Natural killer cell (primary cell): ENCODE data around the gene NCBP1. TPM values are rescaled to one million over a fixed set of nuclear protein-coding genes. Genes with fewer than 3 reads are reported as not detected.

Source experiments
- ATAC-seq, 3 donors: fragments of 150-1000 bp in 2 of 3; fragments of 200-7000 bp in 1 of 3; cut with Tn5 transposase; 1 replicate in 1 of 3; 2 replicates in 2 of 3; pipeline ENCODE4 v1.10.0; 2021; ENCODE audit warnings: mild to moderate bottlenecking in 2 of 3, moderate library complexity in 2 of 3
- DNase-seq, 2 donors: peaks; one replicate each; pipeline versions ENCODE4 v3.0.0 to v3.0.0-alpha.2; 2013 to 2021; ENCODE audit warnings: mixed read lengths in 1 of 2
- H3K27ac ChIP-seq: one replicate; pipeline ENCODE4 v1.5.1; 2013; ENCODE audit warnings: mild to moderate bottlenecking, low read length
- H3K27me3 ChIP-seq: one replicate; pipeline ENCODE4 v1.6.1; 2013; ENCODE audit warnings: low read length; ENCODE audit not compliant: control insufficient read depth, insufficient read depth
- H3K36me3 ChIP-seq: one replicate; pipeline ENCODE4 v1.6.1; 2013; ENCODE audit warnings: low read length; ENCODE audit not compliant: control insufficient read depth, insufficient read depth
- H3K4me1 ChIP-seq: one replicate; pipeline ENCODE4 v1.6.1; 2013; ENCODE audit warnings: low read length; ENCODE audit not compliant: control insufficient read depth, insufficient read depth
- H3K4me3 ChIP-seq: one replicate; pipeline ENCODE4 v1.5.1; 2013; ENCODE audit warnings: low read length
- H3K9me3 ChIP-seq: one replicate; pipeline ENCODE4 v1.6.1; 2013; ENCODE audit warnings: low read length; ENCODE audit not compliant: control insufficient read depth, insufficient read depth
- H3K27ac Mint-ChIP-seq, 2 donors: one replicate each; pipeline ENCODE4 v1.8.0; 2022; ENCODE audit warnings: mild to moderate bottlenecking in 2 of 2, mixed read lengths in 2 of 2, moderate library complexity in 1 of 2
- H3K27me3 Mint-ChIP-seq, 2 donors: one replicate each; pipeline ENCODE4 v1.8.0; 2022; ENCODE audit warnings: low read depth in 2 of 2, mixed read lengths in 2 of 2
- H3K36me3 Mint-ChIP-seq: one replicate; pipeline ENCODE4 v1.8.0; 2022; ENCODE audit warnings: mixed read lengths
- H3K4me1 Mint-ChIP-seq, 2 donors: one replicate each; pipeline ENCODE4 v1.8.0; 2022; ENCODE audit warnings: mixed read lengths in 2 of 2
- H3K4me3 Mint-ChIP-seq: one replicate; pipeline ENCODE4 v1.8.0; 2022; ENCODE audit warnings: mild to moderate bottlenecking, moderate library complexity, mixed read lengths
- H3K9me3 Mint-ChIP-seq, 2 donors: one replicate each; pipeline ENCODE4 v1.8.0; 2022; ENCODE audit warnings: mixed read lengths in 2 of 2
- WGBS: methylation state at CpG from one replicate; pipeline ENCODE4 v1.1.7; 2013; ENCODE audit warnings: missing lambda C conversion rate; ENCODE audit not compliant: insufficient coverage; 5-methylcytosine and 5-hydroxymethylcytosine counted together
- intact Hi-C: fragments of 100-400 bp; cut with micrococcal nuclease; formaldehyde crosslinking; loops from one replicate; pipeline ENCODE4 v1.14.2; 2022
- total RNA-seq, 4 donors: library from RNA; stranded (reverse); fragments of 120-200 nt in 1 of 4; gene quantifications; one replicate each; pipeline versions ENCODE4 v1.2.3 to v1.2.4, GENCODE V29; 2013 to 2022
- TF ChIP-seq, protein P1 (sequence below): fragments of 200-600 bp; IDR thresholded peaks from one replicate; pipeline ENCODE4 v1.8.0; 2022; ENCODE audit warnings: antibody characterized with exemption

Gene NCBP1
- total RNA-seq, 3 donors from 2014 or later (not counting 1 experiment from before 2014, with no cell fraction given) = 39.3 to 55.2 (median 51.2) TPM

DNA sequence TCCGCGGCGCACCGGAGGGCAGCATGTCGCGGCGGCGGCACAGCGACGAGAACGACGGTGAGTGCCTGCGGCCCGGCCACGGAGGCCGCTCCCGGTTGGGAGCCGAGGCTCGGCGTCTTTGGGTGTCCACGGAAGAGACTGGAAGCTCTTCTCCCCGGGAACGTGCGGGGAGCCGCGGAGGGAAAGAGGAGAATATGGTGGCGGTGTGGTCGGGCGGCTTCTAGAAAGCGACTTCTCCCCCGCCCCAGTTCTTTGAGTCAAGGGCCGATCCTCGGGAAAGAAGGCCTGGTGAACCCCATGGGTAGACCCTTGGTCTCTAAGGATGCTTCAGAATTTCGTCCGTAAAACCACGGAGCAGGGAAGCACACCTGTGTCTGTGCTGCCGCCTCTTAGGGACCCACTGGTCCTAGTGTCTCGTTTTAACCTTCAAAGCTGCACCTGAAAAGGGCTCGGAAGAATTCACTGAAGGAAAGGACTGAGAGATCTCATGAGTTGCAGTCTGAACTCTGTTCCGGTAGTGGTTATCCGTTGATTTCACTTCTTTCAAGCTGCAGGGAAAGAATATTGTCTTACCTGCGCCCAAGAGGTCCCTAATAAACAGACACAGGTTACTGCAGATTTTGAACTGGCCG is 354 bp downstream of the NCBP1 start:
- H3K9me3 Mint-ChIP-seq = no peaks in the 10 kb centered on the region
- peaks cover 30% of the 10 kb centered on the region for H3K4me1 ChIP-seq
- H3K4me3 ChIP-seq = peak overlapping the region; percentile 91
- no peaks in the 10 kb centered on the region for H3K9me3 ChIP-seq
- H3K27me3 ChIP-seq = no peaks in the 10 kb centered on the region
- H3K36me3 Mint-ChIP-seq = no peaks in the 10 kb centered on the region
- intact Hi-C loops = loop anchor here (1.0 to 2.0 kb wide), 2 partner anchors 62 to 289 kb away; partner anchors contain the start of gene TRMO
- no peaks in the 10 kb centered on the region for H3K36me3 ChIP-seq
- H3K27ac ChIP-seq = peak overlapping the region; percentile 93
- H3K4me3 Mint-ChIP-seq = peak overlapping the region; percentile 94
- H3K27me3 Mint-ChIP-seq = no peaks in the 10 kb centered on the region
- peaks cover 52 to 69% of the 10 kb centered on the region in 2 donors for H3K4me1 Mint-ChIP-seq
- TF ChIP-seq, protein P1, sequence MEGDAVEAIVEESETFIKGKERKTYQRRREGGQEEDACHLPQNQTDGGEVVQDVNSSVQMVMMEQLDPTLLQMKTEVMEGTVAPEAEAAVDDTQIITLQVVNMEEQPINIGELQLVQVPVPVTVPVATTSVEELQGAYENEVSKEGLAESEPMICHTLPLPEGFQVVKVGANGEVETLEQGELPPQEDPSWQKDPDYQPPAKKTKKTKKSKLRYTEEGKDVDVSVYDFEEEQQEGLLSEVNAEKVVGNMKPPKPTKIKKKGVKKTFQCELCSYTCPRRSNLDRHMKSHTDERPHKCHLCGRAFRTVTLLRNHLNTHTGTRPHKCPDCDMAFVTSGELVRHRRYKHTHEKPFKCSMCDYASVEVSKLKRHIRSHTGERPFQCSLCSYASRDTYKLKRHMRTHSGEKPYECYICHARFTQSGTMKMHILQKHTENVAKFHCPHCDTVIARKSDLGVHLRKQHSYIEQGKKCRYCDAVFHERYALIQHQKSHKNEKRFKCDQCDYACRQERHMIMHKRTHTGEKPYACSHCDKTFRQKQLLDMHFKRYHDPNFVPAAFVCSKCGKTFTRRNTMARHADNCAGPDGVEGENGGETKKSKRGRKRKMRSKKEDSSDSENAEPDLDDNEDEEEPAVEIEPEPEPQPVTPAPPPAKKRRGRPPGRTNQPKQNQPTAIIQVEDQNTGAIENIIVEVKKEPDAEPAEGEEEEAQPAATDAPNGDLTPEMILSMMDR = no peak
- peak overlapping the region; percentile 96 to 100 for H3K27ac Mint-ChIP-seq
- ATAC-seq (no peak), DNase-seq (peak in 1 of 2 donors; percentile 51)
- WGBS = under 1% methylated on average over 43 of the region's 43 CpGs

DNA sequence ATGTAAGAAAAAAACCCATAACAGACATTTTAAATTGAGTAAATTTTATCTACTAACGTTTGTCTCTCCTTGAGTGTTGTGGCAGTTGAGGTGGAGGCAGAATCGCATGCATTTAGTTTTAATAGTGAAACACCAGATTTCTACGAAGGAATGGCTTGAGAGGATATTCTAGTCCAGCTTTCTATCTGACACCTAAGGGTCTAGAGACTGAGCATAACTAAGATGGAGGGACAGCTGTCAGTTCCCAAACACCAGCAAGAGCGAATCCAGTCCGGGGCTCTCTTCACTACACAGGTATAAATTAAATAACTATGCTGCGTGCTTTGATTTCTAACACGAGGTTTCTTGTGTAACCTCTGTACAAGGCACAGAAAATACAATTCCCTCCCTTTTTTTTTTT is 1.4 kb downstream of the NCBP1 start:
- H3K4me3 ChIP-seq = no peak overlapping the region
- no peaks in the 10 kb centered on the region for H3K9me3 Mint-ChIP-seq
- H3K27ac ChIP-seq = no peak overlapping the region
- no peak for DNase-seq
- TF ChIP-seq, protein P1 = no peak
- no peak overlapping the region for H3K4me3 Mint-ChIP-seq
- peaks cover 30% of the 10 kb centered on the region for H3K4me1 ChIP-seq
- H3K27me3 ChIP-seq = no peaks in the 10 kb centered on the region
- H3K4me1 Mint-ChIP-seq = peaks cover 59 to 66% of the 10 kb centered on the region in 2 donors
- no peaks in the 10 kb centered on the region for H3K36me3 Mint-ChIP-seq
- WGBS = 82% methylated on average over 7 of the region's 7 CpGs
- intact Hi-C loops = no loop called here
- no peaks in the 10 kb centered on the region for H3K36me3 ChIP-seq
- peak overlapping the region; percentile 96 to 100 for H3K27ac Mint-ChIP-seq
- H3K9me3 ChIP-seq = no peaks in the 10 kb centered on the region
- H3K27me3 Mint-ChIP-seq = no peaks in the 10 kb centered on the region
- no peak for ATAC-seq

DNA sequence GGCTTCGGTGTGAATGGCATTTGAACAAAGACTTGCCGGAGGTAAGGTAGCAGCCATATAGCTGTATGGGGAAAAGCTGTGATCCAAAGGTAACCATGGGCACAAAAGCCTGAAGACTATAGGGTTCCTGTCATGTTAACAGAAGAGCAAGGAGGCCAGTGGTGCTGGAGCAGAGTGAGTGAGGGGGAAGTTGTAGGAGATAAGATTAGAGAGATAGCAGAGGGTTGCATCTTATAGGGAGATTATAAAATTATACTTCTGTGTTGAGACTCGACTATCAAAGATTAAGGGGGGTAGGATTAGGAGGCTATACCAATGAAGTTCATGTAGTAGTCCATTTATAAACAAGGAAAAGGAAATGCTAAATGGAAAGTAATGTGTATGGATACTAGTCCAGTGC is 3.3 kb downstream of the NCBP1 start:
- DNase-seq (no peak), ATAC-seq (no peak)
- Mint-ChIP-seq H3K4me1 (peaks cover 54 to 64% of the 10 kb centered on the region in 2 donors), H3K4me3 (no peak overlapping the region), H3K27ac (peak overlapping the region in 1 of 2 donors; percentile 10), H3K9me3 (no peaks in the 10 kb centered on the region), H3K36me3 (no peaks in the 10 kb centered on the region), H3K27me3 (no peaks in the 10 kb centered on the region)
- peaks cover 9% of the 10 kb centered on the region for H3K36me3 ChIP-seq
- peaks cover 26% of the 10 kb centered on the region for H3K4me1 ChIP-seq
- TF ChIP-seq, protein P1 = no peak
- H3K27me3 ChIP-seq = no peaks in the 10 kb centered on the region
- no peaks in the 10 kb centered on the region for H3K9me3 ChIP-seq
- no peak overlapping the region for H3K4me3 ChIP-seq
- intact Hi-C loops = no loop called here
- H3K27ac ChIP-seq = no peak overlapping the region
- 83% methylated on average over 3 of the region's 3 CpGs for WGBS

DNA sequence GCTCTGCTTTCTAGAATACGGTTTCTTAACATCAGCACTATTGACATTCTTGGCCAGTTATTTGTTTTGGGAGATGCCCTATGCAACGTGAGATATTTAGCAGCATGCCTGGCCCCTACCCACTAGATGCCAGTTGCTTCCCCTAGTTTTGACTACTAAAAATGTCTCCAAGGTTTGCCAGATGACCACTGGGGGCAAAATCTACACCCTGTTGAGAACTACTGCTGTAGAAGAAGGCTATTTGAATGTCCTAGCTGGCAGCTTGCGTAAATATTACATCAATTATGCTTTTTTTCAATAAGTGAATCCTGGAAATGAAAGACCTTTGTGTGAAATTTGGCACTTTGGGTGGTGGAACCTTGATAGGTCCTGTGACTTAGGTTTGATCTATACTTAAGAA is 5.0 kb downstream of the NCBP1 start:
- Mint-ChIP-seq H3K9me3 (no peaks in the 10 kb centered on the region), H3K4me1 (peaks cover 47 to 49% of the 10 kb centered on the region in 2 donors)
- no peak overlapping the region for H3K27ac ChIP-seq

More for the DNA sequence above, 5.0 kb downstream of the NCBP1 start:
- Histone ChIP-seq H3K9me3 (no peaks in the 10 kb centered on the region), H3K4me3 (no peak overlapping the region), H3K36me3 (peaks cover 26% of the 10 kb centered on the region), H3K4me1 (peaks cover 17% of the 10 kb centered on the region), H3K27me3 (no peaks in the 10 kb centered on the region)
- DNase-seq (peak in 1 of 2 donors; percentile 17), ATAC-seq (no peak)
- no peak overlapping the region for H3K4me3 Mint-ChIP-seq
- WGBS = 91% methylated on average over 3 of the region's 3 CpGs
- TF ChIP-seq, protein P1 = no peak
- H3K27me3 Mint-ChIP-seq = no peaks in the 10 kb centered on the region
- H3K36me3 Mint-ChIP-seq = no peaks in the 10 kb centered on the region
- intact Hi-C loops = no loop called here
- H3K27ac Mint-ChIP-seq = peak overlapping the region in 1 of 2 donors; percentile 1
